Stimulated activated naive CD8-positive, alpha-beta T cell treated with anti-CD3 and anti-CD28 coated beads, Interleukin-15, Interleukin-2, amounts not matched to agents 100 U/mL and 50 U/mL, for 24 hours (primary cell): ENCODE results near the gene UBA7.

ENCODE experiments used
- ATAC-seq: fragments of 150-1000 bp; cut with Tn5 transposase; one replicate; pipeline ENCODE4 v1.10.0; 2021
- DNase-seq: peaks from one replicate; pipeline ENCODE4 v3.0.0; 2021

UBA7 gene

GRCh38 chr3:49804141-49805041 lies 9.4 kb downstream of the UBA7 start:
- no peak for ATAC-seq
- no peak for DNase-seq

GRCh38 chr3:49803465-49804140 lies 10.2 kb downstream of the UBA7 start:
- no peak for ATAC-seq
- peak; percentile 54 for DNase-seq

- ATAC-seq (peak; percentile 79), DNase-seq (peak; percentile 92)
Observed at GRCh38 chr3:49802719-49803464, 10.9 kb downstream of the UBA7 start, which contains the start of gene INKA1. INKA1 (plus strand) TSS chr3:49803261; CDS start chr3:49803393, 132 bp downstream.

GRCh38 chr3:49801160-49801559 lies 12.6 kb downstream of the UBA7 start:
- DNase-seq: no peak

GRCh38 chr3:49799761-49800160 lies 14.0 kb downstream of the UBA7 start, which contains the start of gene CDHR4:
CDHR4 (minus strand) TSS chr3:49799873; CDS start chr3:49799812, 61 bp downstream.
- DNase-seq: no peak
- no peak for ATAC-seq

More at GRCh38 chr3:49801160-49801559, 12.6 kb downstream of the UBA7 start:
- no peak for ATAC-seq

- ATAC-seq (no peak), DNase-seq (no peak)
Observed at GRCh38 chr3:49799105-49799504, 14.6 kb downstream of the UBA7 start.

- DNase-seq: no peak
- ATAC-seq: no peak
Observed at GRCh38 chr3:49794926-49795905, 18.5 kb downstream of the UBA7 start.

- no peak for ATAC-seq
- DNase-seq: no peak
Observed at GRCh38 chr3:49794431-49794830, 19.3 kb downstream of the UBA7 start.

GRCh38 chr3:49793486-49794085 lies 20.2 kb downstream of the UBA7 start:
- ATAC-seq (no peak), DNase-seq (no peak)

- ATAC-seq: no peak
- DNase-seq: no peak
Observed at GRCh38 chr3:49792371-49793150, 21.2 kb downstream of the UBA7 start.

GRCh38 chr3:49791571-49791970 lies 22.2 kb downstream of the UBA7 start:
- no peak for DNase-seq
- no peak for ATAC-seq

- DNase-seq (no peak), ATAC-seq (no peak)
Observed at GRCh38 chr3:49790626-49791411, 22.9 kb downstream of the UBA7 start.

- DNase-seq: no peak
- ATAC-seq: no peak
Observed at GRCh38 chr3:49788056-49788455, 25.7 kb downstream of the UBA7 start.

GRCh38 chr3:49787536-49787935 lies 26.2 kb downstream of the UBA7 start:
- DNase-seq (no peak), ATAC-seq (no peak)

- ATAC-seq: no peak
- no peak for DNase-seq
Observed at GRCh38 chr3:49787182-49787464, 26.6 kb downstream of the UBA7 start.

- ATAC-seq: peak; percentile 100
- peak; percentile 99 for DNase-seq
Observed at GRCh38 chr3:49786357-49787181, 27.2 kb downstream of the UBA7 start, which contains the start of gene IP6K1. IP6K1 (minus strand) TSS chr3:49786542; CDS start chr3:49748040, 38,502 bp downstream.

GRCh38 chr3:49785565-49786356 lies 28.0 kb downstream of the UBA7 start:
- DNase-seq: peak; percentile 27
- ATAC-seq: peak; percentile 48
